Suprapubic skin (tissue), 4 donors: ENCODE results near the gene GNAT1. TPM values are rescaled to one million over a fixed set of nuclear protein-coding genes. Genes with fewer than 3 reads are reported as not detected.

ENCODE experiments used
- DNase-seq, 2 donors: peaks; one replicate each; pipeline ENCODE4 v3.0.0-alpha.2; 2019; ENCODE audit warnings: low spot score in 2 of 2
- H3K27ac ChIP-seq: fragments of 200-600 bp; sonication (generic); one replicate; pipeline ENCODE4 v1.5.1; 2019
- H3K27me3 ChIP-seq: fragments of 200-600 bp; sonication (generic); one replicate; pipeline ENCODE4 v1.5.1; 2019
- H3K36me3 ChIP-seq: fragments of 200-600 bp; sonication (generic); one replicate; pipeline ENCODE4 v1.5.1; 2019
- H3K4me1 ChIP-seq: fragments of 200-600 bp; sonication (generic); one replicate; pipeline ENCODE4 v1.5.1; 2019
- H3K4me3 ChIP-seq: fragments of 200-600 bp; sonication (generic); one replicate; pipeline ENCODE4 v1.5.1; 2019; ENCODE audit warnings: mild to moderate bottlenecking
- H3K9me3 ChIP-seq: fragments of 200-600 bp; sonication (generic); one replicate; pipeline ENCODE4 v1.5.1; 2019
- CTCF ChIP-seq, 2 donors: fragments of 200-600 bp in 1 of 2; fragments of 450-650 bp in 1 of 2; sonication (generic) in 1 of 2; IDR thresholded peaks; one replicate each; pipeline ENCODE4 v1.5.1; 2016 to 2019; ENCODE audit warnings: antibody characterized with exemption in 2 of 2, mild to moderate bottlenecking in 1 of 2, moderate library complexity in 1 of 2
- EP300 ChIP-seq: sonication (generic); formaldehyde crosslinking; IDR thresholded peaks from one replicate; pipeline ENCODE4 v1.6.1; 2017; ENCODE audit warnings: antibody characterized with exemption
- POLR2A ChIP-seq, 2 donors: fragments of 450-650 bp; IDR thresholded peaks; one replicate each; pipeline ENCODE4 v1.6.1; 2017; ENCODE audit warnings: antibody characterized with exemption in 2 of 2, mild to moderate bottlenecking in 2 of 2, moderate library complexity in 2 of 2
- POLR2AphosphoS5 ChIP-seq, 3 donors: sonication (generic); formaldehyde crosslinking; IDR thresholded peaks; one replicate each; pipeline ENCODE4 v1.6.1; 2017; ENCODE audit warnings: antibody characterized with exemption in 3 of 3
- WGBS: methylation state at CpG from one replicate; pipeline ENCODE4 v1.1.5; 2018; 5-methylcytosine and 5-hydroxymethylcytosine counted together
- total RNA-seq, 4 donors: library from RNA; depleted of rRNA; stranded (reverse); fragments of >200 nt; gene quantifications; one replicate each; pipeline ENCODE4 v1.1.0, GENCODE V29; 2016

GNAT1 gene
- total RNA-seq, 4 donors from 2014 or later, result 0.64 TPM; not detected in 3

- H3K27ac ChIP-seq, result no peak overlapping the region
- no peaks in the 10 kb centered on the region for H3K9me3 ChIP-seq
- peaks cover 12% of the 10 kb centered on the region for H3K36me3 ChIP-seq
- no peak for DNase-seq
- no peak overlapping the region for H3K4me3 ChIP-seq
- WGBS, result 90% methylated on average over 6 of the region's 8 CpGs
- H3K4me1 ChIP-seq, result peaks cover 23% of the 10 kb centered on the region
- no peak for TF ChIP-seq CTCF (IDR thresholded peaks at IDR 0.05)
- TF ChIP-seq POLR2A (IDR thresholded peaks at IDR 0.05), result no peak
- TF ChIP-seq EP300, result no peak
- TF ChIP-seq POLR2AphosphoS5 (IDR thresholded peaks at IDR 0.05), result no peak
- H3K27me3 ChIP-seq, result peaks cover 40% of the 10 kb centered on the region
These were observed 714 bp downstream of the GNAT1 start for GRCh38 chr3:50192124-50192523.

GRCh38 chr3:50192689-50193141, 1.3 kb downstream of the GNAT1 start:
- WGBS, result 29% methylated on average over 12 of the region's 21 CpGs

GRCh38 chr3:50193286-50193685, 1.9 kb downstream of the GNAT1 start:
- TF ChIP-seq POLR2AphosphoS5 (IDR thresholded peaks at IDR 0.05) (no peak), POLR2A (IDR thresholded peaks at IDR 0.05) (no peak), CTCF (IDR thresholded peaks at IDR 0.05) (no peak)
- Histone ChIP-seq H3K27me3 (peaks cover 46% of the 10 kb centered on the region), H3K27ac (no peak overlapping the region), H3K4me3 (no peak overlapping the region), H3K4me1 (peaks cover 23% of the 10 kb centered on the region), H3K36me3 (peaks cover 2% of the 10 kb centered on the region), H3K9me3 (no peaks in the 10 kb centered on the region)
- 40% methylated on average over 4 of the region's 36 CpGs for WGBS
- DNase-seq, result no peak

More at GRCh38 chr3:50192689-50193141, 1.3 kb downstream of the GNAT1 start:
- Histone ChIP-seq H3K4me1 (peaks cover 23% of the 10 kb centered on the region), H3K36me3 (peaks cover 8% of the 10 kb centered on the region), H3K27me3 (peaks cover 40% of the 10 kb centered on the region), H3K4me3 (no peak overlapping the region), H3K9me3 (no peaks in the 10 kb centered on the region), H3K27ac (no peak overlapping the region)
- DNase-seq, result peak in 1 of 2 donors; percentile 88
- TF ChIP-seq POLR2A (IDR thresholded peaks at IDR 0.05), result no peak
- TF ChIP-seq CTCF (IDR thresholded peaks at IDR 0.05), result peak; percentile 67 to 90

- H3K9me3 ChIP-seq, result no peaks in the 10 kb centered on the region
- TF ChIP-seq POLR2A (IDR thresholded peaks at IDR 0.05) (no peak), EP300 (no peak), CTCF (IDR thresholded peaks at IDR 0.05) (no peak), POLR2AphosphoS5 (IDR thresholded peaks at IDR 0.05) (no peak)
- H3K4me1 ChIP-seq, result peaks cover 23% of the 10 kb centered on the region
- WGBS, result 26% methylated on average over 17 of the region's 34 CpGs
- no peak overlapping the region for H3K4me3 ChIP-seq
- H3K27me3 ChIP-seq, result peaks cover 50% of the 10 kb centered on the region
- DNase-seq, result no peak
- no peak overlapping the region for H3K27ac ChIP-seq
- H3K36me3 ChIP-seq, result no peaks in the 10 kb centered on the region
These were observed 2.3 kb downstream of the GNAT1 start for GRCh38 chr3:50193746-50194127.

- Histone ChIP-seq H3K4me3 (no peak overlapping the region), H3K36me3 (no peaks in the 10 kb centered on the region), H3K27ac (no peak overlapping the region), H3K27me3 (peaks cover 54% of the 10 kb centered on the region), H3K9me3 (no peaks in the 10 kb centered on the region), H3K4me1 (peaks cover 23% of the 10 kb centered on the region)
- no peak for DNase-seq
- WGBS, result 13% methylated on average over 11 of the region's 70 CpGs
- TF ChIP-seq EP300, result no peak
- peak; percentile 69 to 70 for TF ChIP-seq CTCF (IDR thresholded peaks at IDR 0.05)
These were observed 2.9 kb downstream of the GNAT1 start for GRCh38 chr3:50194128-50194902.
